ENCODE data around the gene ACOX1. TPM values are rescaled to one million over a fixed set of nuclear protein-coding genes. Genes with fewer than 3 reads are reported as not detected.

ACOX1 gene
- total and polyA plus RNA-seq, 7 donors, result 13.0 to 78.8 (median 58.1) TPM

GRCh38 chr17:75950421-75950820 is 28.5 kb downstream of the ACOX1 start:
- WGBS, 3 donors, result 44 to 64% (median 45%) methylated on average over 6 of the region's 6 CpGs
- Histone ChIP-seq H3K4me1 (no peaks in the 10 kb centered on the region), H3K4me3 (no peak overlapping the region), H3K27ac (peak overlapping the region; percentile 23), H3K27me3 (ENCODE audit: insufficient read depth in 3 of 3, low read length in 2 of 3) (no peaks in the 10 kb centered on the region), H3K9me3 (no peaks in the 10 kb centered on the region), H3K36me3 (ENCODE audit: insufficient read depth in 1 of 2, low read depth in 1 of 2) (peaks cover 17 to 100% of the 10 kb centered on the region in 2 donors)
- peak in 1 of 4 donors; percentile 69 for ATAC-seq
- TF ChIP-seq, protein P1, sequence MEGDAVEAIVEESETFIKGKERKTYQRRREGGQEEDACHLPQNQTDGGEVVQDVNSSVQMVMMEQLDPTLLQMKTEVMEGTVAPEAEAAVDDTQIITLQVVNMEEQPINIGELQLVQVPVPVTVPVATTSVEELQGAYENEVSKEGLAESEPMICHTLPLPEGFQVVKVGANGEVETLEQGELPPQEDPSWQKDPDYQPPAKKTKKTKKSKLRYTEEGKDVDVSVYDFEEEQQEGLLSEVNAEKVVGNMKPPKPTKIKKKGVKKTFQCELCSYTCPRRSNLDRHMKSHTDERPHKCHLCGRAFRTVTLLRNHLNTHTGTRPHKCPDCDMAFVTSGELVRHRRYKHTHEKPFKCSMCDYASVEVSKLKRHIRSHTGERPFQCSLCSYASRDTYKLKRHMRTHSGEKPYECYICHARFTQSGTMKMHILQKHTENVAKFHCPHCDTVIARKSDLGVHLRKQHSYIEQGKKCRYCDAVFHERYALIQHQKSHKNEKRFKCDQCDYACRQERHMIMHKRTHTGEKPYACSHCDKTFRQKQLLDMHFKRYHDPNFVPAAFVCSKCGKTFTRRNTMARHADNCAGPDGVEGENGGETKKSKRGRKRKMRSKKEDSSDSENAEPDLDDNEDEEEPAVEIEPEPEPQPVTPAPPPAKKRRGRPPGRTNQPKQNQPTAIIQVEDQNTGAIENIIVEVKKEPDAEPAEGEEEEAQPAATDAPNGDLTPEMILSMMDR (IDR thresholded peaks at IDR 0.05), result no peak
- intact Hi-C loops (cut with DNase I), result no loop called here
- DNase-seq, result no peak

DNA sequence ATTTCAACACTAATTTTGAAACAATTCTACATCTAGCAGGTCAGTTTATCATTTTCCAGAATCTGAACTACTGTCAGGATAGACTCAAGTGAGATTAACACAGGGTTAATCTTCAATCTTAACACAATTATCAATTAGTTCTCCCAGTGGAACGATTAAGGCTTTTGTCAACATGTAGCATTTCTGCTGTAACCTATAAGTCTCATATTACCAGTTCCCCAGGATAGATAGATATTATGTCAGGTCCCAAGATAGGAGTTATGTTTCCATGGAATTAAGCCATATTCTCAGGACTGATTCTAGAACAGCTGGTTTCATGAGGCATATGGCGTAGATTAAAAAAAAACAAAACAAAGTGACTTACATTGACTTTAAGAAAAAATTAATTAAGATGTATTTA is 33.8 kb downstream of the ACOX1 start:
- Histone ChIP-seq H3K4me1 (peaks cover 5% of the 10 kb centered on the region), H3K4me3 (no peak overlapping the region), H3K36me3 (ENCODE audit: insufficient read depth in 1 of 2, low read depth in 1 of 2) (peaks cover 5 to 66% of the 10 kb centered on the region in 2 donors), H3K27ac (peak overlapping the region; percentile 47), H3K9me3 (no peaks in the 10 kb centered on the region), H3K27me3 (ENCODE audit: insufficient read depth in 3 of 3, low read length in 2 of 3) (no peaks in the 10 kb centered on the region)
- 25 to 43% (median 38%) methylated on average over 2 of the region's 2 CpGs for WGBS, 3 donors
- intact Hi-C loops (cut with DNase I), result no loop called here
- DNase-seq, result no peak
- TF ChIP-seq, protein P1 (IDR thresholded peaks at IDR 0.05), result no peak
- no peak for ATAC-seq

DNA sequence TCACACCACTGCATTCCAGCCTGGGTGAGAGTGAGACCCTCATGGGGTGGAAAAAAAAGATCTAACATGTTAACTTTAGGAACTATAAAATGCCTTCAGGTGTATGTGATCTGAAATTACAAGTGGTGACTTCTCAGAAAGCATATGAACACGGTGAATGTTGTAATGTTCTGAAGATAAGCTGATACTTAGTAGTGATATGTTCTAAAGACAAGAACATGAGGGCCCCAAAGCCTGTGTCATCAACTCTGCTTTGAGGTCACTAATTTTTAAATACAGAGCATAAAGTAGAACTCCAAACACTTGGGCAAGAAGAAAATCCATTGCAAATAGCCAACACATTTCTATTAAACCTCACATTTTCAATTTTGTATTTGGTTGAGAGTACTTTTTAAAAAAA is 35.5 kb downstream of the ACOX1 start:
- H3K9me3 ChIP-seq, result no peaks in the 10 kb centered on the region
- TF ChIP-seq, protein P1 (IDR thresholded peaks at IDR 0.05), result no peak
- peaks cover 5% of the 10 kb centered on the region for H3K4me1 ChIP-seq
- no peaks in the 10 kb centered on the region for H3K27me3 ChIP-seq (ENCODE audit: insufficient read depth in 3 of 3, low read length in 2 of 3)
- no peak overlapping the region for H3K4me3 ChIP-seq
- ATAC-seq, result no peak
- 79 to 100% (median 89%) methylated on average over 1 of the region's 1 CpG for WGBS, 3 donors
- no peak for DNase-seq
- H3K27ac ChIP-seq, result no peak overlapping the region
- intact Hi-C loops (cut with DNase I), result loop anchor here in 1 of 2 donors (5.0 kb wide), 1 partner anchor 34 kb away; the partner anchor contains the start of genes ACOX1 and TEN1
- H3K36me3 ChIP-seq (ENCODE audit: insufficient read depth in 1 of 2, low read depth in 1 of 2), result peaks cover 0 to 48% of the 10 kb centered on the region in 2 donors

DNA sequence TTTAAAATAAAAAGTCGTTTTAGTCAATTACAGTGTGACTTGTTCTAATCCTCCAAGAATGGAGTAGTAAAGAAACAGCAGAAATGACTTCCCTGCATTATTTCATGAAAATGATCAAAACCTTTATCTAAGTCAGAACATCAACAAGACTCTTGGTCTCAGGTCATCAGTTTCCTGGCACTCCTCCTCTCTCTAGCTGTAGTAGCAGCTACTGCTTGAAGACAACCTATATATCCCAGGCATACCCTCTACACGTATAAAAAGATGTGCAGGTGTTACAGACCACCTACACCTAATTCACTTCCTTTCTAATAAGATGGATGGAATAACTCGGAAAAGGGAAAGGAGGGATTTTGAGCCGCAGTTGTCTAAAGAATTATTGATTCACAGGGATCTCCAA is 36.5 kb downstream of the ACOX1 start:
- TF ChIP-seq, protein P1 (IDR thresholded peaks at IDR 0.05), result no peak
- H3K27me3 ChIP-seq (ENCODE audit: insufficient read depth in 3 of 3, low read length in 2 of 3), result no peaks in the 10 kb centered on the region
- peaks cover 5% of the 10 kb centered on the region for H3K4me1 ChIP-seq
- no peak overlapping the region for H3K4me3 ChIP-seq
- DNase-seq, result no peak
- no peak for ATAC-seq
- intact Hi-C loops (cut with DNase I), result loop anchor here in 1 of 2 donors (5.0 kb wide), 1 partner anchor 35 kb away; the partner anchor contains the start of genes ACOX1 and TEN1
- H3K27ac ChIP-seq, result no peak overlapping the region
- peaks cover 0 to 38% of the 10 kb centered on the region in 2 donors for H3K36me3 ChIP-seq (ENCODE audit: insufficient read depth in 1 of 2, low read depth in 1 of 2)
- 89 to 91% (median 91%) methylated on average over 4 of the region's 4 CpGs for WGBS, 3 donors
- no peaks in the 10 kb centered on the region for H3K9me3 ChIP-seq

GRCh38 chr17:75941442-75941819 is 37.5 kb downstream of the ACOX1 start:
- Histone ChIP-seq H3K4me1 (peaks cover 5% of the 10 kb centered on the region), H3K27me3 (ENCODE audit: insufficient read depth in 3 of 3, low read length in 2 of 3) (no peaks in the 10 kb centered on the region), H3K4me3 (peak overlapping the region; percentile 79), H3K27ac (peak overlapping the region; percentile 63), H3K36me3 (ENCODE audit: insufficient read depth in 1 of 2, low read depth in 1 of 2) (peaks cover 0 to 28% of the 10 kb centered on the region in 2 donors), H3K9me3 (no peaks in the 10 kb centered on the region)
- 12 to 26% (median 19%) methylated on average over 6 of the region's 6 CpGs for WGBS, 3 donors
- TF ChIP-seq, protein P1 (IDR thresholded peaks at IDR 0.05), result no peak
- peak in 1 of 4 donors; percentile 26 for ATAC-seq
- no peak for DNase-seq
- intact Hi-C loops (cut with DNase I), result loop anchor here (2.0 to 5.0 kb wide), 2 partner anchors 36 to 39 kb away; partner anchors contain the start of genes ACOX1 (in 1 of the 2) and TEN1 (in 1 of the 2)

All from psoas muscle (tissue), 8 donors.